Gastrocnemius medialis (tissue), 4 donors: ENCODE results near the gene TRIM71.

ENCODE experiments used
- CTCF ChIP-seq, 5 experiments: fragments of 450-650 bp in 3 of 5; fragments of 200-600 bp in 2 of 5; sonication (generic) in 2 of 5; IDR thresholded peaks in 4 of 5; conservative IDR thresholded peaks in 1 of 5; 1 replicate in 4 of 5; 2 replicates in 1 of 5; pipeline ENCODE4 v1.5.1; 2016 to 2019; ENCODE audit warnings: antibody characterized with exemption in 5 of 5, mild to moderate bottlenecking in 3 of 5, moderate library complexity in 3 of 5
- POLR2A ChIP-seq, 2 donors: fragments of 450-650 bp; IDR thresholded peaks; one replicate each; pipeline ENCODE4 v1.6.1; 2017; ENCODE audit warnings: antibody characterized with exemption in 2 of 2, mild to moderate bottlenecking in 2 of 2, moderate library complexity in 2 of 2

- no peak for TF ChIP-seq POLR2A (IDR thresholded peaks at IDR 0.05)
- no peak for TF ChIP-seq CTCF (IDR thresholded peaks at IDR 0.05 in 4 of 5, conservative IDR thresholded peaks at IDR 0.05 in 1 of 5)
Measured at GRCh38 chr3:32940726-32941125, 122.9 kb downstream of the TRIM71 start.
